HepG2 (cell line): ENCODE data around the gene CBLB.

Source experiments
- NPAS2 ChIP-seq: sonication (generic); formaldehyde crosslinking; IDR thresholded peaks from 2 replicates; pipeline ENCODE4 v1.8.0; 2022; ENCODE audit warnings: mild to moderate bottlenecking, missing genetic modification reagents, borderline replicate concordance
- TF ChIP-seq, protein P1 (sequence below): sonication (generic); formaldehyde crosslinking; IDR thresholded peaks from 2 replicates; pipeline ENCODE4 v1.4.0; 2020; ENCODE audit warnings: missing genetic modification reagents

GRCh38 chr3:105758451-105758850 is 110.4 kb downstream of the CBLB start:
- TF ChIP-seq, protein P1, sequence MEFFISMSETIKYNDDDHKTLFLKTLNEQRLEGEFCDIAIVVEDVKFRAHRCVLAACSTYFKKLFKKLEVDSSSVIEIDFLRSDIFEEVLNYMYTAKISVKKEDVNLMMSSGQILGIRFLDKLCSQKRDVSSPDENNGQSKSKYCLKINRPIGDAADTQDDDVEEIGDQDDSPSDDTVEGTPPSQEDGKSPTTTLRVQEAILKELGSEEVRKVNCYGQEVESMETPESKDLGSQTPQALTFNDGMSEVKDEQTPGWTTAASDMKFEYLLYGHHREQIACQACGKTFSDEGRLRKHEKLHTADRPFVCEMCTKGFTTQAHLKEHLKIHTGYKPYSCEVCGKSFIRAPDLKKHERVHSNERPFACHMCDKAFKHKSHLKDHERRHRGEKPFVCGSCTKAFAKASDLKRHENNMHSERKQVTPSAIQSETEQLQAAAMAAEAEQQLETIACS: no peak
- no peak for TF ChIP-seq NPAS2 (CRISPR knock-in tag)
